HepG2 (cell line): ENCODE data around the gene MAPK8IP1. TPM values are rescaled to one million over a fixed set of nuclear protein-coding genes. Genes with fewer than 3 reads are reported as not detected.

Experiments
- AHR ChIP-seq: IDR thresholded peaks from 2 replicates; pipeline ENCODE4 v1.6.1; 2018; ENCODE audit warnings: missing genetic modification reagents, missing compliant biosample characterization
- CEBPB ChIP-seq: IDR thresholded peaks from 2 replicates; pipeline ENCODE4 v1.6.1; 2011; ENCODE audit warnings: low read depth, low read length, improper control_type of control experiment, borderline replicate concordance
- JDP2 ChIP-seq: sonication (generic); formaldehyde crosslinking; IDR thresholded peaks from 2 replicates; pipeline ENCODE4 v1.8.1; 2022; ENCODE audit warnings: missing genetic modification reagents, borderline replicate concordance
- JUNB ChIP-seq: sonication (generic); formaldehyde crosslinking; IDR thresholded peaks from 2 replicates; pipeline ENCODE4 v1.8.0; 2022; ENCODE audit warnings: missing genetic modification reagents, mild to moderate bottlenecking, borderline replicate concordance
- LBX2 ChIP-seq: sonication (generic); formaldehyde crosslinking; IDR thresholded peaks from 2 replicates; pipeline ENCODE4 v1.5.0; 2020; ENCODE audit warnings: missing genetic modification reagents, mild to moderate bottlenecking, borderline replicate concordance
- NCOR1 ChIP-seq: fragments of 200-600 bp; sonication (generic); IDR thresholded peaks from 2 replicates; pipeline ENCODE4 v1.7.0; 2017; ENCODE audit warnings: antibody characterized with exemption, low read length, borderline replicate concordance
- NFYB ChIP-seq: sonication (generic); formaldehyde crosslinking; IDR thresholded peaks from 2 replicates; pipeline ENCODE4 v1.4.0; 2020; ENCODE audit warnings: missing genetic modification reagents
- NRL ChIP-seq: sonication (generic); formaldehyde crosslinking; IDR thresholded peaks from 2 replicates; pipeline ENCODE4 v1.5.0; 2020; ENCODE audit warnings: missing genetic modification reagents, mild to moderate bottlenecking, moderate library complexity, borderline replicate concordance
- PCBP1 ChIP-seq: fragments of 200-400 bp; formaldehyde crosslinking; IDR thresholded peaks from 2 replicates; pipeline ENCODE4 v1.6.1; 2017; ENCODE audit warnings: mild to moderate bottlenecking, low read depth, low read length, borderline replicate concordance
- POGK ChIP-seq: sonication (generic); formaldehyde crosslinking; conservative IDR thresholded peaks from 2 replicates; pipeline ENCODE4 v1.8.0; 2022; ENCODE audit warnings: mild to moderate bottlenecking, moderate library complexity, missing genetic modification reagents
- POLR2AphosphoS5 ChIP-seq: IDR thresholded peaks from 2 replicates; pipeline ENCODE4 v1.6.1; 2012; ENCODE audit warnings: low read depth, low read length
- RNF2 ChIP-seq: fragments of 450-650 bp; conservative IDR thresholded peaks from 2 replicates; pipeline ENCODE4 v1.6.1; 2016; ENCODE audit warnings: low read depth
- SALL2 ChIP-seq: sonication (generic); formaldehyde crosslinking; IDR thresholded peaks from 2 replicates; pipeline ENCODE4 v1.8.1; 2023; ENCODE audit warnings: mild to moderate bottlenecking, missing genetic modification reagents, inconsistent platforms
- TFDP2 ChIP-seq: sonication (generic); formaldehyde crosslinking; IDR thresholded peaks from 2 replicates; pipeline ENCODE4 v1.4.0; 2020; ENCODE audit warnings: missing genetic modification reagents
- TP53 ChIP-seq: sonication (generic); formaldehyde crosslinking; conservative IDR thresholded peaks from 2 replicates; pipeline ENCODE4 v1.4.0; 2020; ENCODE audit warnings: missing genetic modification reagents
- ZFAT ChIP-seq: sonication (generic); formaldehyde crosslinking; conservative IDR thresholded peaks from 2 replicates; pipeline ENCODE4 v1.8.1; 2023; ENCODE audit warnings: missing genetic modification reagents, inconsistent platforms
- ZNF143 ChIP-seq: sonication (generic); formaldehyde crosslinking; IDR thresholded peaks from 2 replicates; pipeline ENCODE4 v1.4.0; 2020; ENCODE audit warnings: missing genetic modification reagents
- ZNF256 ChIP-seq: sonication (generic); formaldehyde crosslinking; conservative IDR thresholded peaks from 2 replicates; pipeline ENCODE4 v1.4.0; 2020; ENCODE audit warnings: missing genetic modification reagents
- ZNF317 ChIP-seq: sonication (generic); formaldehyde crosslinking; IDR thresholded peaks from 2 replicates; pipeline ENCODE4 v1.5.0; 2020; ENCODE audit warnings: mild to moderate bottlenecking, missing genetic modification reagents
- ZNF33A ChIP-seq: sonication (generic); formaldehyde crosslinking; IDR thresholded peaks from 2 replicates; pipeline ENCODE4 v1.5.1; 2020; ENCODE audit warnings: missing genetic modification reagents, mild to moderate bottlenecking, moderate library complexity, borderline replicate concordance
- ZNF414 ChIP-seq: sonication (generic); formaldehyde crosslinking; IDR thresholded peaks from 2 replicates; pipeline ENCODE4 v1.5.0; 2020; ENCODE audit warnings: missing genetic modification reagents
- ZNF547 ChIP-seq: sonication (generic); formaldehyde crosslinking; IDR thresholded peaks from 2 replicates; pipeline ENCODE4 v1.5.1; 2020; ENCODE audit warnings: mild to moderate bottlenecking, missing genetic modification reagents
- ZNF724P ChIP-seq: sonication (generic); formaldehyde crosslinking; IDR thresholded peaks from 2 replicates; pipeline ENCODE4 v1.8.0; 2022; ENCODE audit warnings: missing genetic modification reagents, borderline replicate concordance
- ZNF83 ChIP-seq: sonication (generic); formaldehyde crosslinking; IDR thresholded peaks from 2 replicates; pipeline ENCODE4 v1.4.0; 2020; ENCODE audit warnings: missing genetic modification reagents, mild to moderate bottlenecking, borderline replicate concordance
- ZXDC ChIP-seq: sonication (generic); formaldehyde crosslinking; IDR thresholded peaks from 2 replicates; pipeline ENCODE4 v1.5.0; 2020; ENCODE audit warnings: mild to moderate bottlenecking, missing genetic modification reagents
- polyA plus RNA-seq, 8 experiments: library from polyadenylated mRNA; depleted of rRNA in 3 of 8; stranded (reverse) in 7 of 8; unstranded in 1 of 8; fragments of >200 nt; fragmentation: Illumina TruSeq in 4 of 8; extraction: Trizol in 4 of 8; gene quantifications; 2 replicates each; pipeline versions ENCODE4 v1.2.1 to v1.2.3, GENCODE V29; 2011 to 2016; ENCODE audit warnings: low read depth in 4 of 8, missing spikeins in 1 of 8, mixed read lengths in 1 of 8; ENCODE audit not compliant: insufficient read depth in 1 of 8
- total RNA-seq, 5 experiments: library from RNA; depleted of rRNA; stranded (reverse); fragments of >200 nt; fragmentation: Illumina TruSeq; extraction: Trizol; gene quantifications; 2 replicates each; pipeline ENCODE4 v1.2.3, GENCODE V29; 2016; ENCODE audit warnings: low read depth in 1 of 5

The MAPK8IP1 gene
- total and polyA plus RNA-seq, 2 of the 13 experiments (the other 11 are each of a cell fraction or from before 2014, with no cell fraction given), result 2.2 to 4.2 TPM

GRCh38 chr11:45918331-45918941 lies 33.0 kb downstream of the MAPK8IP1 start (continued):
- no peak for TF ChIP-seq NRL
- no peak for TF ChIP-seq NCOR1
- TF ChIP-seq TP53 (CRISPR knock-in tag), result no peak
- 0 out of 2 replicates have a peak, but pooled peaks have one; percentile 41 for TF ChIP-seq AHR (CRISPR knock-in tag)
- TF ChIP-seq ZNF724P, result no peak
- no peak for TF ChIP-seq ZNF33A (CRISPR knock-in tag)
- TF ChIP-seq POLR2AphosphoS5, result peak; percentile 88
- TF ChIP-seq ZNF317, result peak; percentile 50
- TF ChIP-seq ZNF143, result no peak
- TF ChIP-seq ZNF414 (CRISPR knock-in tag), result no peak
- TF ChIP-seq ZXDC, result no peak; the same call in 1 of the 2 replicates
- TF ChIP-seq RNF2, result no peak
- no peak for TF ChIP-seq ZNF547
- TF ChIP-seq TFDP2 (CRISPR knock-in tag), result 0 out of 2 replicates have a peak, but pooled peaks have one; percentile 49
- TF ChIP-seq CEBPB, result no peak
- no peak for TF ChIP-seq ZFAT (CRISPR knock-in tag)
- TF ChIP-seq PCBP1, result no peak
- TF ChIP-seq SALL2 (CRISPR knock-in tag), result no peak
- peak; percentile 74 for TF ChIP-seq NFYB (CRISPR knock-in tag)
- TF ChIP-seq JDP2, result no peak
- TF ChIP-seq POGK (CRISPR knock-in tag), result no peak
- TF ChIP-seq JUNB, result no peak
- TF ChIP-seq LBX2 (CRISPR knock-in tag), result no peak
- no peak for TF ChIP-seq ZNF256 (CRISPR knock-in tag)
- TF ChIP-seq ZNF83, result no peak
